ENCODE measurements around the gene HCN3.
A peak's percentile ranks its signal among the peaks of the same experiment; 100 is the strongest.
"Not testable (repeated sequence)": the region's sequence is repeated elsewhere in the genome, so short reads cannot be mapped to it uniquely, and the experiment has no call there.

The HCN3 gene

DNA sequence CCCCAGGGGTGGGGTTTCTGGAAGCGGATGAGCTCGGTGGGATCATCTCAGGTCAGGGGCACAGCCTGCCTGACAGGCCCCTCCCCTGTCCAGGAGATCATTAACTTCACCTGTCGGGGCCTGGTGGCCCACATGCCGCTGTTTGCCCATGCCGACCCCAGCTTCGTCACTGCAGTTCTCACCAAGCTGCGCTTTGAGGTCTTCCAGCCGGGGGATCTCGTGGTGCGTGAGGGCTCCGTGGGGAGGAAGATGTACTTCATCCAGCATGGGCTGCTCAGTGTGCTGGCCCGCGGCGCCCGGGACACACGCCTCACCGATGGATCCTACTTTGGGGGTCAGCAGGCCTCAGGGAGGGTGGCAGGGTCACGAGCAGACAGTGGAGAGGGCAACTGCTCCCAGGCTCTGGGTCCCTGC is 8.4 kb downstream of the HCN3 start:
- no peak for DNase-seq

DNA sequence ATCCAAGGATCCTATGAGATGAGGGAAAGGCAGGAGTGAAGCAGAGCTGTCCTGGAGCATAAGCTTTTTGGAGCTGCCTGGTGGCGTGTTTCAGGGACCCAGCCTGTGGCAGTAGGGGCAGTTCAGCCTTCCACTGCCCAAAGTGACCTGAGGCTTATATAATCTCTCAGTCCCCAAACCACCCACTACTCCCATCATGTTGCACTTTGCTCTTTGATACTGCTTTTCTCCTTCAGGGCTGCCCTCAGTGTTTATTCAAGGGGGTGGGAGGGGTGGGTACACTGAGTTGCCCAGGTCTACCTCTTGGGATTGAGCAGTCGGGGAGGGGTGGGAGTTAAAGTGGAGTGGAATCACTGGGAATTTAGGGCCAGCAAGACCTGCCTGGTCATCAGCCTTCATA is 9.3 kb downstream of the HCN3 start:
- DNase-seq: no peak

DNA sequence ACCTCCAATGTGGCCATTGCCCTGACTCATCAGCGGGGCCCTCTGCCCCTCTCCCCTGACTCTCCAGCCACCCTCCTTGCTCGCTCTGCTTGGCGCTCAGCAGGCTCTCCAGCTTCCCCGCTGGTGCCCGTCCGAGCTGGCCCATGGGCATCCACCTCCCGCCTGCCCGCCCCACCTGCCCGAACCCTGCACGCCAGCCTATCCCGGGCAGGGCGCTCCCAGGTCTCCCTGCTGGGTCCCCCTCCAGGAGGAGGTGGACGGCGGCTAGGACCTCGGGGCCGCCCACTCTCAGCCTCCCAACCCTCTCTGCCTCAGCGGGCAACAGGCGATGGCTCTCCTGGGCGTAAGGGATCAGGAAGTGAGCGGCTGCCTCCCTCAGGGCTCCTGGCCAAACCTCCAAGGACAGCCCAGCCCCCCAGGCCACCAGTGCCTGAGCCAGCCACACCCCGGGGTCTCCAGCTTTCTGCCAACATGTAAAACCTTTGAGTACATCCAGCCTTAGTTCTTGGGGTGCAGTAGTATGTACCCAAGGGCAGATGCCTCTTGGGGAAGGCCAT is 10.8 kb downstream of the HCN3 start:
- DNase-seq: no peak

DNA sequence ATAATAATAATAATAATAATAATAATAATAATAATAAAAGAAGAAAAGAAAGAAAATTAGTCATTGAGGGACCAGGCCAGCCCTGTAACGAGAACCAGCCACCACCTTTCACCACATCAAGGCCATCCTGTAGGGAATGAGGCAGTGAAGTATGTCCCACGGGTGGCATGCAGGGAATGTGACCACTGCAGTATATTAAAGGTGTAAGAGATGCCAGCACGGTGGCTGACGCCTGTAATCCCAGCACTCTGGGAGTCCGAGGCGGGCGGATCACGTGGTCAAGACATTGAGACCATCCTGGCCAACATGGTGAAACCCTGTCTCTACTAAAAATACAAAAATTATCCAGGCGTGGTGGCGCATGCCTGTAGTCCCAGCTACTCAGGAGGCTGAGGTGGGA is 13.7 kb downstream of the HCN3 start:
- not testable (repeated sequence) for DNase-seq

DNA sequence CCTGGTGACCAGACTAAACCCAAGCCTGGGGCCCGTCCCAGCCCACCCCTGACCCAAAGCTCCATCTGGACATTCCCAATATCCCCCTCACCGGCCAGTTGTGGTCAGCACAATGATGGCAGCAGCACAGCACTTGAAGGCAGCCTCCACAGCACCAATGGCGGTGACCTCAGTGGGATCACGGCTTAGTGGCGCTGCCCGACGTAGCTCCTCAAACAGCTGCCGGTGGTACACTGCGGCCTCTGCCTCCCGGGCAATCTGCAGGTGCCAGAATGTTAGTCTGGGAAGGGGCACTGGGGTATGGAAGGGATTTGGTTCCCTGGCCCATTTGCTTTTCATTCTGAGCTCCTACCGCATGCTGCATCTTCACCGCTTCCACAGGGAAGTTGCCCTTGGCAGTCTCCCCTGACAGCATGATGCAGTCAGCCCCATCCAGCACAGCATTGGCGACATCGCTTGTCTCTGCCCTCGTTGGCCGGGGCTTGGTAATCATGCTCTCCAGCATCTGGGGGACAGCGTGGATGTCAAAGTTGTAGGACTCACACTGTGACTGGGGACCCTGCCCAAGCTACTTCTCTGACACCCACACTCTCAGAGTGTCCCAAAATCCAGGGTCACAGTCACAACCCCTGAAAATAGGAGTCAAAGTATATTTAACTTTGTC is 16.0 kb downstream of the HCN3 start:
- no peak for DNase-seq

- DNase-seq: no peak
Observed at GRCh38 chr1:155294520-155295182, 17.4 kb downstream of the HCN3 start.

DNA sequence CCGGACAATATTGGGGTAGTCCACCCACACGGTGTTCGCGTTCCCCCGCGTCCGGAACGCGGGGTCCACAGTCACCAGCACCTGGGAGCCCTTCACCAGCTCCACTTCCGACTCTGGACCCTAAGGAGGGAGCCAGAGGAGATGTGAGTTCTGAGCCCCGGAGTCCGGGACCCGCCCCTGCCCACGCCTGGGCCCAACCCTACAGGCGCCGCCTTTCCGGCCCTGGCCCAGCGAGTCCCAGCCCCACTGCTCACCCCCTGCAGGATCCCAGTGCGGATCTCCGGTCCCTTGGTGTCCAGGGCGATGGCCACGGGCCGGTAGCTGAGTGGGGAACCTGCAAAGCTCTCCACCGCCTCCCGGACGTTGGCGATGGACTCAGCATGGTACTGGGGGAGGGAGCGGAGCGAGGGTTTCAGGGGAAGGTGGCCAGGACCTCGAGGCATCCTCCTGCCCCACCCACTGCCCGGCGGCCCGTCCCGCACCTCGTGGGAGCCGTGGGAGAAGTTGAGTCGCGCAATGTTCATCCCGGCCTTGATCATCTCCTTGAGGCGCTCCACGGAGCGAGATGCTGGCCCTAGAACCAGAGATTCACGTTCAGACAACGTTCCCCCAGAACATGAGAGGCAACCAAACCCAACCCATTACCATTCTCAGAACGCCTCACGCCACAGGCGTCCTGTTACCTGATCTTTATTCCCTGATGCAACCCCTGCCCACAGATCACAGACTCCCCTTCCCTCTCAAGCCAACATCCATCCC is 18.1 kb downstream of the HCN3 start:
- DNase-seq: no peak

DNA sequence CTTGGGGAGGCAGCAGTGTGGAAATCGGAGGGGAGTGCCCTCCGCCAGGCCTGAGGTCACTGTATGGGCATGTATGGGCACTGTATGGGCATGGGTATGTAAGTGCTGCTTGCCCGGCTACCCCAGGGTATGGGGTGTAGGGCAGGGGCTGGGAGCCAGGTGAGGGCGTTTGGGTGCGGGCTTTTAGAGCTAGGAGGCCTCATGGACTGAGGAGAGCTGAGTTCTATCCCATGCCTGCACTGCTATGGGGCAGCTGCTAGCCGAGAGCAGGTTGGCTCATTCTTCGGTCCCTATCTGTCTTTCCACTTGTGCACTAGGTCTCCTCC is 18.6 kb downstream of the HCN3 start:
- no peak for DNase-seq

DNA sequence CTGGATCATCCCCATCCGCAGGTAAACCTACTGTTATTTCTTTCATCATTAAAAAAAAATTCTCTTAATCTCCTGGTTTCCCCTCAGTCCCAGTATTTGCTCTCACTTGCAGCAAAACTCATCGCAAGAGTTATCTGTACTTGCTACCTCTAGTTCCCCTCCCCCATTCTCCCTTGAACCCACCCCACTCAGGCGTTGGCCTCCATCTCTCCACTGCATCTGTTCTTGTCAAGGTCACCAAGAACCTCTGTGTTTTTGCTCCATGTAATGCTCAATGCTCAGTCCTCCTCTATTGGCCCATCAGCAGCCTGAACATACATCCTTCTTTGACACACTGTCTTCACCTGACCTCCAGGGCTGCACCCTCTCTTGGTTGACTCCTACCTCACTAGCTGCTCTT is 19.4 kb downstream of the HCN3 start:
- DNase-seq: no peak

- DNase-seq: no peak
Observed at GRCh38 chr1:155297384-155297783, 20.1 kb downstream of the HCN3 start.

GRCh38 chr1:155300024-155300423 is 22.8 kb downstream of the HCN3 start:
- no peak for DNase-seq

- no peak for DNase-seq
Observed at GRCh38 chr1:155300553-155301329, 23.5 kb downstream of the HCN3 start.

- DNase-seq: no peak
Observed at GRCh38 chr1:155301342-155301841, 24.1 kb downstream of the HCN3 start, which contains the start of gene PKLR. TSS of gene PKLR (minus strand) at chr1:155301438. CDS start at chr1:155301395, 43 bp downstream.

DNA sequence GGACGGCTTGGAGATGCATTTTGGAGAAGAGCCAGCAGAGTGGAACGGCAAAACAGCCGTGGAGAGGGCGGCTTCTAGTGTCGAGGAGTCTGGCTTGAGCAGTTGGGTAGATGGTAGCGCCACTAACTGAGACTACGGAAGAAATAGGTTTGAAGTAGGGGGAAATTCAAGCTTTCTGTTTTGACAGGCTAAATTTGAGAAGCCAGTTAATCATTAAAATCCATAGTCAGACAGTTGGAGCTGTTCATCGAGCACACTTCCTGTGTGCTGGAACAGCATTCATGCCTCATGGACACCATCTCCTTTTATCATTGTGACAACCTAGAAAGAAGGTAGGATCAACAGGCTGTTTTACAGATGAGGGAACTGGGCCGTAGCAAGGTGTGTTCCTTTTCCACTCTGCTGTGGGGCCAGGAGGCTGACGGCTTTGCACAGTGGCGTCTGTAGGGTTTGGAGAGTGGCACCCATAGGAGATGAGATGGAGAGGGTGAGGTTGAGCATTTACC is 27.3 kb downstream of the HCN3 start:
- no peak for DNase-seq

DNA sequence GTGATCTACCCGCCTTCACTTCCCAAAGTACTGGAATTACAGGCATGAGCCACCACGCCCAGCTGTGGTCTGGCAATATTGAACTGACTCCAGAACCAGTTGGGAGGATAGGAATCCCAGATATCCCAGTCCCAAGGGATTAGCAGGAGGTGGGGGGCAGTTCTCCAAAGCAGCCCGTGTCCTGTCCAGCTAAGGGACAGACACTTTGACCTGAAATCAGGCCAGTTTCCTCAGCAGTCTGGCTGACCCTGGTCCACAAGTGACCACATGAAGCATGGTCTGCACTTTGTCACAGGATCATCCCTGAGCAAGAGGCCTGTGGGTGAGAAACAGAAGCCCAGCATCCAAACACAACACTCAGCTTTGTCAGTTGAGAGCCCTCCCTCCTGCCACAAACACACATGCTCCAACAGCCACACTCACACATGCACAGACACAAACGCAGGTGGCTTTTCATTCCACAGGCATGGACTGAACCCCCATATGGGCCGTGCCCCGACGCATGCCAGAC is 28.7 kb downstream of the HCN3 start:
- DNase-seq: peak; percentile 67

GRCh38 chr1:155307247-155307740 is 30.0 kb downstream of the HCN3 start:
- DNase-seq: peak; percentile 61

DNA sequence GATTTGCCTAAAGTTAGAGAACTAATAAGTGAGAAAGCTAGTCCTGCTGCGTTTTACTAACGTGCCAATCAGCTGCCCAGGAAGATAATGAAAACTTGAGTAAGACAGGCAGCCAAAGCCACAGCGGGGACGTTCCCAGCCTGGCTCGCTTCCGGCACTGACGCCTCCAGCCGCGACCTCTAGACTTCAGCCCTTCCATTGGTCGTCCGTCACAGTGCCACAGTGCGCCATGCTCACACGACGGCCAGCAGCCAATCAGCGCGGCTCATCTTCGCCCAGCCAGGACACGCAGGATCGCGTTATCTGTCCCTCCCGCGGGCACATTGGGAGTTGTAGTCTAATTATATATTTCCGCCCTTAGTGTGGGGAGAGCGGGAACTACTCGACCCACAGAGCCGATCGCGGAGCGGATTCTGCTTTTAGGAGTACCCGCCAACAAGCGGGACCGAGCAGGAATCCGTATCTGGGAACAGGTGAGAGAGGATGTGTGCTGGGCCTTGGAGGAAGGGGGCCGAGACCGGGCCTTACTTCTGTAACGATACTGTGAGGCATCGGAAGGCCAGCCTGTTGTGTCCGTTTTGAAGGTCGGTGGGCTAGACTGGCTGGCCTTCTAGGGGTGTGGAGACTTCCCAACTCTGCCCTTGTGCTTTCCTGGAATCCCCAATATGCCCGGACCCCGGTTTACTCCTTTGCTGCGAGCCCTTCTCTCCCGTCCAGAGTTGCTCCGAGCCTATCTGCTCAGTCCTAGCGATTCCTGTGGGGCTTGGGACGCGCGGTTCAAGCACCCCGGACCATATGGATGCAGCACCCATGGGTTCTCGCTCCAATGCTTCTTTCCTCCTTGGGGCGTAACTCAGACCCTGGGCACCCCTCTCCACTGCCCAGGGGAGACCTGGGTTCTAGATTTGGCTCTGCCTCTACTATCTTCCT is 31.5 kb downstream of the HCN3 start, which contains the start of gene FDPS:
FDPS (plus strand) TSS at position 374 of the 930 bp plus-strand sequence. CDS start 924 bp downstream, outside the sequence.
- peak; percentile 99 for DNase-seq

DNA sequence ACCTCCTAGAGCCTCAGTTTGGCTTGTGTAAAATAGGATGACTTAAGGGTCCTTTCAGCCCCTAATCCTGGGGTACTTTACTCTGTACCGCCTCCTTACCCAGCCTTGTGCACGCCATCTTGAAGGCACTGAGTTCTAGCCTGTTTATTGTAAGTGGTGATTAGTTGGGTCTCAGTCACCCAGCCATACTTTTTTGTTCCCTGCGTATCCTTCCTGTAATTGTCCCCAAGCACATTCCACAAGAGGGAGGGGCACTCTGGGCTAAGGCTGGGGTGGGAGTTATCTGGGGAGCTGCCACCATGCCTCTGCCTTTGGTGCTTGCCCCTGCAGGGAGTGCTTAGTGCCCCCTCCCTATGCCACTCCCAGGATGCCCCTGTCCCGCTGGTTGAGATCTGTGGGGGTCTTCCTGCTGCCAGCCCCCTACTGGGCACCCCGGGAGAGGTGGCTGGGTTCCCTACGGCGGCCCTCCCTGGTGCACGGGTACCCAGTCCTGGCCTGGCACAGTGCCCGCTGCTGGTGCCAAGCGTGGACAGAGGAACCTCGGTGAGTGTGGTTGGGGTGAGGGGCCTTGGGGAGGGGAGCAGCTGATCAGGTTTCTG is 32.3 kb downstream of the HCN3 start:
- DNase-seq: peak; percentile 40

DNA sequence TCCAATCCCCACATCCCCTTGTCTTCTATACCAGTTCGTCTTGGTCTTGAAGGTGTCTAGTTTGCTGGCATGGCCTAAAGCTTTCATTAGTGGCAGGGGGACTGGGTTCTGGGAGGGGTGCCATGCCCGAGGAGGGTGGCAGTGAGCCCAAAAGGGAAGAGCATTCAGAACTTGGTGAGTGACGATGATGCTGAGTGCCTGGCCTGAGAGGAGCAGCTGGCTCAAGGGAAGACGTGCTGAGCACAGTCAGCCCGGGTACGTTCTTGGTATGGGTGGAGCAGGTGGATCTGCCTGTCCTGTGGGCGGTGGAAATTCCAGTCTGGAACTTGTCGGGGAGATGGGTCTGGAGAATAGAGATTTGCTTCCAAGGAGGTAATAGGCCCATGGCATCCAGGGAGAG is 36.0 kb downstream of the HCN3 start:
- no peak for DNase-seq

- no peak for DNase-seq
Observed at GRCh38 chr1:155316922-155317321, 39.7 kb downstream of the HCN3 start.
